ENCODE results near the gene SGMS2.

Gene SGMS2

DNA sequence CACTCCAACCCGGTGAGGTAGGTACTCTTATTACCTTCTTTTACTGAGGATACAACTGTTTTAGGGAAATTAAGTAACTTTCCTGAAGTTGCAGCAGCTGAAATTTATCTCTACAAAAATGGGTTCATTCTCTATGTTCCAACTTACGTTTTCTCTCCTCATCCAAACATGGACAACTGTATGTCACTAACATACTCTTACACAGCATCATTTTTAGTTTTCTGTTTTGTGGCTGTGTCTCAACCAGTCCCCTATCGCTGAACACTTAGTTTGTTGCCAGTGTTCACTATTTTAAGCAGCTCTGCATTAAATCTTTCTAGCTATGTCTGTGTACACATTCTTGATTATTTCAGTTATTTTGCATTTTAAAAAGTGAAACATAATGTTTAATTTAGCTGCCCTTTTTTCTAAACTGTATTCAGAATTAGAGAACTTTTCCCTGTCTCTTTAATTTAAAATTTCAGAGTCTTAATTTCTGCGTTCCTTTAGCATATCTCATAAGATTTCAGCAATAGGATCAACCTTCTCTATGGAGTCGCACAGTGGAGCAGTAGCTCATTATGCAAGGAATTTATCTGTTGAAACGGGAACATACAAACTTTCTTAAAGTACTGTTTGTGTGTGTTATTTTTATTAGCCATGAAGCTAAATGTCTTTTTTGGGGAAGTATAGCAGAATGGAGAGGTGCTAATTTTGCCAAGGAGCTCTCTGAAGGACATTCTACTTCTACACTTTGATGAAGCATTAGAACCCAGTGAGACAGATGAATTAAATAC lies 3.8 kb downstream of the SGMS2 start:
- no peak for DNase-seq (ENCODE audit: low read depth in 2 of 2, low spot score in 1 of 2)

DNA sequence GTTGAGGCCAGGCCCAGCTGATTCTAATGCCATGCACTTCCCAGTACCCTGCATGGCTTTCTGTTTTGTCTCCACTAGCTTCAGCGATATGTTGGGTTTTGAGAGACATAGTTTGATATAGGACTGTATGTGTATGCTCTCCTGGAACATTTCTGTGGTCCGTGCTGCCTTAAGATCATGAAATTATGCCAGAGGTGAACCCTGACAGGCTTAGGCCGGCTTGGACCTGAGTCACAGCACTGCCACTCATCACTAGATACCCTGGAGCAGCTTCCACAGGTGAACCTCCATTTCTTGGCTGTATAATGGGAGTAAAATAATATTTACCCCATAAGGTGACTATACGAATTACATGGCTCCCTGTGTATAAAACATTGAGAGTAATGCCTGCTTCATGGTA lies 6.4 kb downstream of the SGMS2 start:
- DNase-seq (ENCODE audit: low read depth in 2 of 2, low spot score in 1 of 2), result no peak

DNA sequence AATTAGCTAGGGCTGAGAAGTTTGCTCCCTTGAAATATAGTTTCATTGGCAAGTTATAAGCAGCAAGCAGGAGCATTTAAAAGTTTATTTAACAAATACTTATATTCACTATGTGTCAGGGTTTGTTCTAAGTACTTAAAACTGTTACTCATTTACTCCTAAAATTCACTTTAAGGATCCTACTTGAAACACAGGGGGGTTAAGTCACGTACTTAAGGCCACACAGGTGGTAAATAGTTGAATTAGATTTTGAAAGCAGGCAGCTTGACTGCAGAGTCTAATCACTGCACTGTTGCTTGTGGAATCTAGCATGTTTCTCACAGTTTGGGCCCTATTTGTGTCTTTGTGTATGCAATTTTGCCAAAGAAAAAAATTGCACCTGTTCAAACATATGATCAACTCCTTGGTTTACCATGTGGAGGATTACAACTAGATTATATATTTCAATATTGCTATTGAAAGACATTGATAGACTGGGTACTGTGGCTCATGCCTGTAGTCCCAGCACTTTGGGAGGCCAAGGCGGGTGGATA lies 7.6 kb downstream of the SGMS2 start:
- DNase-seq (ENCODE audit: low read depth in 2 of 2, low spot score in 1 of 2), result no peak

DNA sequence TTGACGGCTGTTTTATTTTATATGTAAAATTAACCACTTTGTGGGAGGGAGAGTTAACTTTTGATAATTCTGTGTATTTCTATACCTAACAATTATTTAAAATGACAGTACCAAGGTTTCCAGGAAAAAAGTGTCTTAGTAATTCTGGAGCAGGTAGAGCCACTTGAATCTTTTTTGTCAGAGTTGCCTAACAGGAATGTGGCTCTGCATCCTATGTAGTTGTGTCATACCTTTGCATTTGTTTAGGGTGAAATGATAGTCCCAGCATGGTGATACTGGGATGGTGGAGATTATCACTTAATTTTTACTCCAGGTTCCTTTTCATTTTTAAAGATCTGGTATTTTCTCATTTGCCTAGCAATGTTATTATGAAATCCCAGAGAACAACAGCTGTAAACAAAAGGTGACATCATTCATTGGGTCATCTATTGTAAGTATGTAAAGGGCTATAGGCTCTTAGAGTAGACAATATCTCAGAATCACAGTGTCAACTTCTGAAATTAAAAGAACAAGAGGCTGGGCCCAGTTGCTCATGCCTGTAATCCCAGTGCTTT lies 9.6 kb downstream of the SGMS2 start:
- no peak for DNase-seq (ENCODE audit: low read depth in 2 of 2, low spot score in 1 of 2)

DNA sequence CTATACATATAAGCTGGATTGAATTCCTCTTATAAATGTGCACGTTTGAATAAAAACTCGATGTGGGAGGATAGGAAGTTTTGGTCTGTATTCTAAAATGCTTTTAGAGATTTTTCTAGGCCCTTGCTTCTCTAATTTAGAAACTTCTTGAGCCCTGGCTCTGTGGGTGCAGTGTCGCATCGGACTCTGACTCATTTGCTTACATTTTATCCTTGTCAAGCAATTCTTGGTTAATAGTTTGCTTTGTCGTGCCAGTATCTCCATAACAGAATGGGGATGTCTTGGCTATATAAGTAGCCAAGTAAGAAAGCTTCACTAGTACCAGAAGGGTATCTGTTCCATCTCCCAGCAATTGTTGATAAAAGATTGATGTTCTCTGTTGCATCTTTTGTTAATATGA lies 10.7 kb downstream of the SGMS2 start:
- no peak for DNase-seq (ENCODE audit: low read depth in 2 of 2, low spot score in 1 of 2)

DNA sequence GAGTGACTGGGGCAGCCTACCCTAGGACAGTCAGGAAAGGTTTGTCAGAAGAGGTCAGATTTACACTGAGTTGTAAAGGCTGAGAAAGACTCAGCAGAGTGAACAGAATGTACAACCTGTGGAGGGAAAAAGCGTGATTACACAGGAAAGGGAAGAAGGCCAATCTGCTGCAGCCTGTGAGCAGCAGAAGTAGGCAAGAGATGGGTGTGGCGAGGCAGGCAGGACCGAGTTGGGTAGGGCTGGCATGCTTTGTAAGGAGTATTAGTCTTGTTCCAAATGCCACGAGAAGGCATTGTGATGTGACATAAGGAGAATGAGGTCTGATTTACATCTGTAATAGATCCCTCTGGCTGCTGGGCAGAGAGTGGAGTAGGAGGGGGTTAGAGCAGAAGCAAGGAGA lies 12.6 kb downstream of the SGMS2 start:
- DNase-seq (ENCODE audit: low read depth in 2 of 2, low spot score in 1 of 2), result no peak

DNA sequence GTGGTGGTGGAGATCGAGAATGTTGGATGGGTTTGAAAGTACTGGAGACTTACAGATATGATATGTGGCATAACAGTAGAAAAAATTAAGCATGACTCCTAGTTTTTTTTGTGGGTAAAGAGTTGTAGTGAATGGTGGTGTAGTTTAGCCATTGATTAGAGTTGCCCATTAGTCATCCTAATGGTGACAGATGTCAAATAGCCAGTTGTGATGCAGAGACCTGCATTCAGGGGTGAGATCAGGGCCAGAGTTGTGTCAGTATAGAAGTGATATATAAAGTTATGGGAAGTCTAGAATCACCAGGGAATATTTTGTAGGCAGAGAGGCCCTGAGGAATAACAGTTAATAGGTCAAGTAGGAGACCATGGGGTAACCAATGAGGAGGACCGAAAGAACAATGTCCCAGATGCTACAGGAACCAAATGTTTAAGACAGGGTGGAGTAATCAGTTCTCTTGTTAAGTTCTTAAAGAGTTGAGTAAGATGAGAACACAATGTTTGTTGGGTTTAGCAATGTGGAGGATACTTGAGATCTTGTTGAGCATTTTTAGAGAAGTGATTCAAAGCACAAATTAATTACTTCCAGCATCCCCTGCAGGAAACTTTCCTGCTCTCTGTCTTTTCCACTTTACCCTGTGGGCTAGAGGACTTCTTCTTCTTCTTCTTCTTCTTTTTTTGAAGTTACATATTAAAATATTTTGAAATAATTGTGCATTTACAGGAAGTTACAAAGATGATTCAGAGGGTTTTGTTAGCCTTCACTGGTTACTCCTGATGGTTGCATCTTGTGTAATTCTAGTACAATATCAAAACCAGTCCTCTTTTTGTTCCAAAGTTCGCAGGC lies 13.3 kb downstream of the SGMS2 start:
- DNase-seq (ENCODE audit: low read depth in 2 of 2, low spot score in 1 of 2), result no peak

DNA sequence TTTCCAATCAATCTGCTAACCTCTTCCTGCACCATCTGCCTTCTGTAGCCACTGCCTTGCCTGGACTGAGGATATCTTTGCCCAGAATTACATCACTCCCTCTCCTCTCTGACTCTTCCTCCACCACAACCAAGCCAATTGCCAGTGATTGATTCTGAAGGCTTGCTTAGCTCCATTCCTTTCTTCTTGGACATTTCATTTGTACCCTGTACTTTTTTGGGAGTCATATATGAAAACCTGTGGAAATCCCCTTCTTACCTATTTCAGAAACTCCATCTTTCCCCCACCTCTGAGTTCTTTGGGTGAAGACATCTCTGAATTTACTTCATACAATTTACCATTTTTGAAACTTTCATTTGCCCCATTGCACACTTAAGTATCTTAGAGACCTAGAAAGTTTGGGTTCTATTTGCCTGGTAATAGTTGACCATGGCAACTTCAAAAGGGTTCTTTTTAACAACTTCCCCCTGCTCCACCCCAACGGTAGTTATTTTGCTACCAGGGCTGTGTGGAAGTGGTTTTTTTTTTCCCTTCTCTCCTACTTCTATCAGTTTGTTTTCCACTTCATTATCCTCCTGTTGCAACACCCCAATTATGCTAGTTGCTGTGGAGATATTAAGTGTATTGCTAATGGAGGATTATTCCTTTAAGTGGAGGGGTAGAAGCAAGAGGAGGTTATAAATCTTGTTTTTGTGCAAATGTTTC lies 14.3 kb downstream of the SGMS2 start:
- DNase-seq (ENCODE audit: low read depth in 2 of 2, low spot score in 1 of 2), result no peak

DNA sequence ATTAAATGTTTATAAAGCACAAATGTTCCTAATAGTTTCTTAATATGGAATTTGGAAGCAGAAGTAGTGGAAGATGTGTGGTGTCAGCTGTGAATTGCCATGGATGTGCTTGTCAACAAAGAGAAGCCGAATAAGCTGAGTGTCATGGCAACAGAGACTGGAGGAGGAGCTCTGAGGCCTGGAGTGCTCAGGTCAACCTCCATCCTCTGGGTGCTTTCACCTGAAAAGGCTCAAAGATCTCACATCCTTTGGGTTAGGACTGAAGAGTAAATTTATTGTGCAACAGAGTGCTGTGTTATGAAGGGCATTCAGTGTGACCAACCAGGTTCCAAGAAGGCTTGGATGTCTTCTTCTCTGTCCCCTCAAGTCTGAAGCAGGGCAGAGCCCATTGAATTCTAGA lies 18.7 kb downstream of the SGMS2 start:
- DNase-seq (ENCODE audit: low read depth in 2 of 2, low spot score in 1 of 2), result no peak

DNA sequence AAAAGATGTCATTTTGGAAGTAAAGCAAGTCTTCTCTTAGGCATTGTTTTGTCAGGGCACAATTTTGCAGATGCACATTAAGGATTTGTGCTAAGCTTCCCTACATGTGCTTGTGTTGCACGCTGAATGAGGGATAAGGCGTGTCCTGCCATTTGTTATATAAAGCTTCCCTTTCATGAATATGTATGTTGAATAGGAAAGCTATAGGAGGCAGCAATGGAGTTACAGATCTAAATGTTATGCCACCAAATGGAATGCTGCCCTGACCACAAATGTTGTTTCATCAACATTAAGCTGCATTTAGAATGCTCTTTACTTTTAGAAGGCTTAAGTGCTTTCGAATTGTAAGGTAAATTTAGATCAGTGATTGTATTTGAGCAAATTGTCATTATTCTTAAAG lies 20.9 kb downstream of the SGMS2 start:
- DNase-seq (ENCODE audit: low read depth in 2 of 2, low spot score in 1 of 2), result no peak

DNA sequence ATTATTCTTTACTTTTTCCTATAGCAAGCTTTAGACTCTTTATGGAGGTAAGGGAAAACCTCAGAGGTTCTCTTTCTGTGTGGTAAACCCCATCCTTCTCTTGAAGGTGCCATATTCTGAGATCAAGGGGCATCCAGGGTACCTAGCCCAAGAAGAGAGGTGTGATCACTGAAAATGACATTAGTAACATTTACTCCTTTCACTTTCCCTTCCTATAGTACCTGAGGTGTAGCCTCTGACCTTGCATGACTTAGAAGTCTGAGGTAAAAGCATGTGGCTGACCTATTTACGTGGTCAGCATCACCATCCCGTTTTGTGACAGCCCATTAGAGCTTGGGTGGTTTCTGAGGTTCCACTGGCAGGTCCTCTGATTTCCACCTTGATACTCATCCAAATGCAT lies 25.7 kb downstream of the SGMS2 start:
- DNase-seq (ENCODE audit: low read depth in 2 of 2, low spot score in 1 of 2), result no peak

DNA sequence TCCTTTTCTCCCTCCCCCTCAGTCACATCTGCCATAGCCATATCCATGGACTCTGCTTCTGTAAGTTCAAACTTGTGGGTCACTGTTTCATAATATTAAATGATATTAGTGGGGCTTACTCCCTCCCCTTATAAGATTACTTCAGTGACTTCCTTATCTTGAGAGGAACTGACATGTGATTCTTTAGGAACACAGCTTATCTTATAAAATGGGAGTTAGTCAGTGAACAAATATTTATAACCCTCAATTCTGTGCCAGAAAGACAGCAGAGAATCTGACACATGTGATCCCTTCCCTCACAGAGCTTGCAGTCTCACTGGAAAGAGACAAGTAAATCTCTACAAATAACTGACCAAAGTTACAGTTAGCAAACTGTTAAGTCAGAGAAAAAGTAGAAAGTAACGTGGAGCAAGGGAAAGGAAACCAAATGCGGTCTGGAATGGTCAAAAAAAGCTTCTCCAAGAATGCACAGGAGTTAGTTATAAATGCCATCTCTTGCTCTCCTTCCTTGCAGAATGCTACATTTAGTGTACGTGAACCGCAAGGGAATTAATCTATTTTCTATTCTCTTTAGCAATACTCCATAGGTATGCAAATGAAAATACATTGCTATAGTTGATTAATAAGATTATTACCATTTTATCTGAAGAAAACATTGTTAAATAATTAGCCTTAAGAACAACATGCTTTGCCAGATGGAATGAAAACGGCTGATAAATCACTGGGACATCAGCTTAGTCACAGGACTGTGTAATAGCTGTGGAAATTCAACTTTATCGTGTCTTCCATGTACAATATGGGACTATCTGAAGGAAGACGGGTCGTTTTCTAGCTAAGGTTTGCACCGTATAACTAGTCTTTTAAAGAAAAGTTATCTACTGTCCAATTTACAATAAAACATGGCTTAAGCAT lies 29.0 kb downstream of the SGMS2 start:
- DNase-seq (ENCODE audit: low read depth in 2 of 2, low spot score in 1 of 2), result no peak

DNA sequence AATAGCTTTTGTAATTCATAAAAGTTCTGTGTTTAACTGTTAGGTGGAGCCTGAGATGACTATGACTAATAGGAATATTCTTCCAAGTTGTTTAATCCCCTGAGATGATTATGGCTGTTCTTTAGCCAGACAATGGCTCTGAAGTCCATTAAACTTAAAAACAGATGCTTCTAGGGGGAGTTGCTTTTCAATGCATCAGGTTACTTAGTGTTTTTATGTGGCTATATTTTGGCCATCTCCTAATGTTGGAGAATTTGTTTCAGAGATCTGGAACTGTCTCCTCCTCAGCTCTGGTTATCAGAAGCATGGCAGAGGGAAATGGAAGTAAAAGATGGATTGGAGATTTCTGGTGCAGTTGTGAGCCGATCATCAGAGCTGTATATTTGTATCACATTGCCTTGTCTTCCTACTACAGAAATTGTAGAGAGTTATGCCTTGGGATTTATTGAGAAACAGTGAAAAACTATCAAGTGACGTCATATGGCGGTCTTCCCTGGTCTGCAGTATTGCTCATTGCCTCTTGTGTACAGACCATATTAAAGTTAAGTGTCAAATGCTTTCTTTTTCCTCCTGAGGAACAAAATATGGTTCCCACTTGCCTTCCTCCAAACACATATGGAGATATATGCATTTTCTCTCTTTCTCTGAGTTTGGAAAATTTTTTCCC lies 29.8 kb downstream of the SGMS2 start:
- DNase-seq (ENCODE audit: low read depth in 2 of 2, low spot score in 1 of 2), result no peak

DNA sequence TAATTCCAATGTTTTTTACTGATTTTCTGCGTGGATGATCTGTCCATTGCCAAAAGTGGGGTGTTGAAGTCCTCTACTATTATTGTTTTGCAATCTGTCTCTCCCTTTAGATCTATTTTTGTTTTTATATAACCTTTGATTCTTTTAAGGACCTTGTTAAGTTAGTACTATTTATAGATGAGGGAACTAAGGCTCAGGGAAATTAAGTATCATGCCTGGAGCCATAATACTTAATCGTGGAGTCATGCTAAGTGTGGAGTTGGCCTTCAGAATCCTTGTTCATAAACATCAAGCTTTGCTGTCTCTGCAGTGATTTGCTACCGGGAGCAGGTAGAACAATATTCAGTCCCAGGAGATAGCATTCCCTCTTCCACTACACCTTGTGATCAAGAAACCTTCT lies 31.0 kb downstream of the SGMS2 start:
- DNase-seq (ENCODE audit: low read depth in 2 of 2, low spot score in 1 of 2), result no peak

DNA sequence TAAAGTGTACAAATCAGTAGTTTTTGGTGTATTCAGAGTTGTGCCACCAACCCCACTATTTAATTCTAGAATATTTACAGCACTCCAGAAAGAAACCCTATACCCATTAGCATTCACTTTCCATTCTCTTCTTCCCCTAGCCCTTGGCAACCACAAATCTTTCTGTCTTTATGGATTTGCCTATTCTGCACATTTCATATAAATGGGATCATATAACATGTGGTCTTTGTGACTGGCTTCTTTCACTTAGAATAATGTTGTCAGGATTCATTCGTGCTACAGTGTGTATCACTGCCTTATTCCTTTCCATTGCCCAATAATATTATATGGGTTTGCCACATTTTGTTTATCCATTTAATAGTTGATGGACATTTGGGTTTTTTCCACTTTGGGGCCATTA lies 32.2 kb downstream of the SGMS2 start:
- DNase-seq (ENCODE audit: low read depth in 2 of 2, low spot score in 1 of 2), result no peak

DNA sequence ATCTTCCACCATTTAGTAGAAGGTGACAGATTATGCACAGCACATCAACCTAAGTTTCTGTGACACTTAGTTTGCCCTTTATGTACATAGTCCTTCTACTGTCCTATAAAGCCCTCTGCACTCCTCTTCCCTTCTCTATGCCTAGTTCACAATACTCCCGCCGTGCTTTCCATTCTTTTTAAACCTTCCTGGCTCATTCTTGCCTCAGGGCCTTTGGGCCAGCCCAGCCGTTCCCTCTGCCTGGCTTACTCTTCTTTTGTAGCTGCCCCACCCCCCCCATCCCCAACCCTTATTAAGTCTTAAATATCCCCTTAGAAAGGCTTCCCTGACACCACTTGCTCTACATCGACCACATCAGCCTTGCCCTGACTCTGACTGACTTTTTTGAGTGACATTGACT lies 33.0 kb downstream of the SGMS2 start:
- DNase-seq (ENCODE audit: low read depth in 2 of 2, low spot score in 1 of 2), result no peak

DNA sequence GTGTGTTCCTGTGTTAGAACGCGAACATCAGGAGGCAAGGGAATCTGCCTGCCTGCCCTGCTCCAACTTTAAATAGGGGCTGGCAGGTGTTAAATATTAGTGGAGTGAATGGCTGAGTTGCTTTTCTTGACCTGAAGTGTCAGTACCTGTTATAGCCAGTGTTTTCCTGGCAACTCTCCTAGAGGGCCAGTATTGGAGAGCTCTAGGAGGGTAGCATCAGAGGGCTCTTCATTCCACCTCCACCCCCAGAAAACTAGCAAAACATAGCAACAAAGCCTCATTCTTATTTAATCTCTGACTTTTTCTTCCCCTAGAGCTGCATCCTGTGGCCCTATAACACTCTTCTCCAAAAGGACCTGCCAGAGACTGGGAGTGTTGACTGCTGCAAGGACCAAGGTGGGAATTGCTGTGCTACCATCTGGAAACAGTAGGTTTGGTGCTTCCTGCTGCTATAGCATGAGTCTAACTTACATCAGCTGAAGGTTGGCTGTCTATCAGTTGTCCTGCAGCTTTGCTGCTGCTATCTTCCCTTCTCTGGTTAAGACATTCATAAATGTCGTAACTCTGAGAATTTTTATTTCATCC lies 33.5 kb downstream of the SGMS2 start:
- no peak for DNase-seq (ENCODE audit: low read depth in 2 of 2, low spot score in 1 of 2)

DNA sequence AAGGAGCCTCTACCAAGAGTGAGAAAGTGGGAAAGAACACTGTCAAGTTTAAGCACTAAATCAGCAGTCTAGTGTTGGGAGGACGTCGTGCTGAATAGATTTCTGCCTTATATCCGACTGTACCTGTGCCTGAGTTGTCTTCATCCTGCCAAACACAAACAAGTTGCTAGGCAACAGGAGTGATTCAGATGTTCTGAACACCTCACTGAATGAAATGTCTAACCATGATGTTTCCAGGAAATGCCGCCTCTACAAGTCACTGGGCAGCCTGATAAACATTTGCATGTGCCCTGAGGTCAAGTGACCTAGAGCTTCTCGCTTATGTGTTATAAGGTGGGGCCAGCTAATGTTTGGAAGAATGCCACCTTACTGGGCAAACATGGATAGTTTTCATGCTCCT lies 37.9 kb downstream of the SGMS2 start:
- DNase-seq (ENCODE audit: low read depth in 2 of 2, low spot score in 1 of 2), result no peak

DNA sequence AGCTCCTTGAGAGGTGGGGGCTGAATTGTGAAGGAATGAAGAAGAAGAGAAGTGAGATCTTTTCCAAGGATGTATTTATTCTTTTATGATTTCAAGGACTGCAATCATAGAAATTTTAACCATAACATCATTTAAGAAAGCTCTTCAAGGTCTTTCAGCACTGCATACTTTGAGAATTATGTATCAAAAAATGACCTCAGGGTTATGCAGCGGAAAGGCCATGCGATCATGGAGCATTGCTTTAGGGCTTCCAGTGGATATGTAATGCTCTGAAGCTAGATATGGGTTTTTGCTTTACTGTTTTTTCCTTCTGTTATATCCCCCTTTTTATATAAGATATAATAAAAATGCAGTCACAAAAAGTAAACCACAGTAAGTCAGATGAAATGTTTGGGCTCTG lies 38.7 kb downstream of the SGMS2 start:
- DNase-seq (ENCODE audit: low read depth in 2 of 2, low spot score in 1 of 2), result no peak

All from stimulated activated CD8-positive, alpha-beta memory T cell treated with anti-CD3 and anti-CD28 coated beads, Interleukin-4, amount 100 ng/mL, for 1 hour (primary cell).